DOHH2 (cell line): ENCODE measurements around the gene NCOA5.

Source experiments
- H3F3A ChIP-seq: fragments of 200-600 bp; sonication (generic), shearing (Covaris generic); 2 replicates; pipeline ENCODE4 v1.6.0; 2016; ENCODE audit warnings: antibody characterized with exemption, mild to moderate bottlenecking; ENCODE audit not compliant: control insufficient read depth, insufficient read depth
- H3K27ac ChIP-seq: fragments of 200-600 bp; sonication (generic); 2 replicates; pipeline ENCODE4 v1.5.1; 2014; ENCODE audit warnings: low read depth, mild to moderate bottlenecking, low read length, moderate library complexity
- H3K27me3 ChIP-seq: fragments of 200-600 bp; sonication (generic); 2 replicates; pipeline ENCODE4 v1.6.1; 2014; ENCODE audit warnings: mild to moderate bottlenecking, low read length, mixed read lengths; ENCODE audit not compliant: control insufficient read depth
- H3K36me3 ChIP-seq: fragments of 200-600 bp; sonication (generic); 2 replicates; pipeline ENCODE4 v1.6.1; 2014; ENCODE audit warnings: mild to moderate bottlenecking, low read length, moderate library complexity, mixed read lengths; ENCODE audit not compliant: control insufficient read depth
- H3K4me1 ChIP-seq: fragments of 200-600 bp; sonication (generic); 2 replicates; pipeline ENCODE4 v1.6.1; 2014; ENCODE audit warnings: mild to moderate bottlenecking, low read length, mixed read lengths; ENCODE audit not compliant: control insufficient read depth
- H3K4me2 ChIP-seq: fragments of 200-600 bp; sonication (generic); 2 replicates; pipeline ENCODE4 v1.6.0; 2014; ENCODE audit warnings: mild to moderate bottlenecking, low read length, moderate library complexity
- H3K4me3 ChIP-seq: fragments of 200-600 bp; sonication (generic); 2 replicates; pipeline ENCODE4 v1.5.1; 2014; ENCODE audit warnings: mild to moderate bottlenecking, low read length, mixed read lengths
- H3K79me2 ChIP-seq: fragments of 200-600 bp; sonication (generic); 2 replicates; pipeline ENCODE4 v1.6.1; 2014; ENCODE audit warnings: mild to moderate bottlenecking, low read length, mixed read lengths; ENCODE audit not compliant: control insufficient read depth
- H3K9me2 ChIP-seq: fragments of 200-600 bp; sonication (generic); replicated peaks from 2 replicates; pipeline ENCODE4 v1.6.1; 2014; ENCODE audit warnings: mild to moderate bottlenecking, low read length, mixed read lengths; ENCODE audit not compliant: control insufficient read depth
- H3K9me3 ChIP-seq: fragments of 200-600 bp; sonication (generic); 2 replicates; pipeline ENCODE4 v1.6.1; 2014; ENCODE audit warnings: antibody characterized with exemption, low read length, mixed read lengths; ENCODE audit not compliant: control insufficient read depth, insufficient read depth
- H4K20me1 ChIP-seq: fragments of 200-600 bp; sonication (generic); 2 replicates; pipeline ENCODE4 v1.6.0; 2014; ENCODE audit warnings: low read depth, mild to moderate bottlenecking, antibody characterized with exemption, low read length, moderate library complexity; ENCODE audit not compliant: control insufficient read depth, insufficient read depth
- EZH2phosphoT487 ChIP-seq: fragments of 200-600 bp; sonication (generic); IDR thresholded peaks from 2 replicates; pipeline ENCODE4 v1.6.1; 2017; ENCODE audit warnings: borderline replicate concordance, mild to moderate bottlenecking, antibody characterized with exemption, low read length, moderate library complexity, mixed read lengths
- TF ChIP-seq, protein P1 (sequence below): fragments of 200-600 bp; sonication (generic); IDR thresholded peaks from one replicate; pipeline ENCODE4 v1.5.1; 2014; ENCODE audit warnings: antibody characterized with exemption, mild to moderate bottlenecking, low read depth, low read length; ENCODE audit not compliant: poor library complexity, severe bottlenecking

The NCOA5 gene

DNA sequence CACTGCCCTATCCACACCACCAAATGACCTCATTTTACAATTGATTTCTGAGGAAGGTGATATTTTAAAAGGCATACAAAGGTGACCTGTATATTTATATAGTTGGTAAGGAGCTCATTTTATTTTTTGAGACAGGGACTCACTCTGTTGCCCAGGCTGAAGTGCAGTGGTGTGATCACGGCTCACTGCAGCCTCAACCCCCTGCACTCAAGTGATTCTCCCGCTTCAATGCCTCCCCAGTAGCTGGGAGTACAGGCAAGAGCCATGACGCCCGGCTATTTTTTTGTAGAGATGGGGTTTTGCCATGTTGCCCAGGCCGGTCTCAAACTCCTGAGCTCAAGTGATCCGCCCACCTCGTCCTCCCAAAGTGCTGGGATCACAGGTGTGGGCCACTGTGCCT lies 13.0 kb downstream of the NCOA5 start:
- Histone ChIP-seq H3K9me2 (no peaks in the 10 kb centered on the region), H3K27me3 (no peaks in the 10 kb centered on the region), H3K79me2 (peaks cover 64% of the 10 kb centered on the region), H4K20me1 (peaks cover 23% of the 10 kb centered on the region), H3K4me2 (no peak overlapping the region), H3K36me3 (peaks cover 65% of the 10 kb centered on the region), H3K4me1 (no peaks in the 10 kb centered on the region), H3K4me3 (no peak overlapping the region), H3K27ac (no peak overlapping the region), H3F3A (no peaks in the 10 kb centered on the region; the same call in 1 of the 2 replicates), H3K9me3 (no peaks in the 10 kb centered on the region)
- TF ChIP-seq, protein P1, sequence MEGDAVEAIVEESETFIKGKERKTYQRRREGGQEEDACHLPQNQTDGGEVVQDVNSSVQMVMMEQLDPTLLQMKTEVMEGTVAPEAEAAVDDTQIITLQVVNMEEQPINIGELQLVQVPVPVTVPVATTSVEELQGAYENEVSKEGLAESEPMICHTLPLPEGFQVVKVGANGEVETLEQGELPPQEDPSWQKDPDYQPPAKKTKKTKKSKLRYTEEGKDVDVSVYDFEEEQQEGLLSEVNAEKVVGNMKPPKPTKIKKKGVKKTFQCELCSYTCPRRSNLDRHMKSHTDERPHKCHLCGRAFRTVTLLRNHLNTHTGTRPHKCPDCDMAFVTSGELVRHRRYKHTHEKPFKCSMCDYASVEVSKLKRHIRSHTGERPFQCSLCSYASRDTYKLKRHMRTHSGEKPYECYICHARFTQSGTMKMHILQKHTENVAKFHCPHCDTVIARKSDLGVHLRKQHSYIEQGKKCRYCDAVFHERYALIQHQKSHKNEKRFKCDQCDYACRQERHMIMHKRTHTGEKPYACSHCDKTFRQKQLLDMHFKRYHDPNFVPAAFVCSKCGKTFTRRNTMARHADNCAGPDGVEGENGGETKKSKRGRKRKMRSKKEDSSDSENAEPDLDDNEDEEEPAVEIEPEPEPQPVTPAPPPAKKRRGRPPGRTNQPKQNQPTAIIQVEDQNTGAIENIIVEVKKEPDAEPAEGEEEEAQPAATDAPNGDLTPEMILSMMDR, result no peak
- TF ChIP-seq EZH2phosphoT487, result no peak

DNA sequence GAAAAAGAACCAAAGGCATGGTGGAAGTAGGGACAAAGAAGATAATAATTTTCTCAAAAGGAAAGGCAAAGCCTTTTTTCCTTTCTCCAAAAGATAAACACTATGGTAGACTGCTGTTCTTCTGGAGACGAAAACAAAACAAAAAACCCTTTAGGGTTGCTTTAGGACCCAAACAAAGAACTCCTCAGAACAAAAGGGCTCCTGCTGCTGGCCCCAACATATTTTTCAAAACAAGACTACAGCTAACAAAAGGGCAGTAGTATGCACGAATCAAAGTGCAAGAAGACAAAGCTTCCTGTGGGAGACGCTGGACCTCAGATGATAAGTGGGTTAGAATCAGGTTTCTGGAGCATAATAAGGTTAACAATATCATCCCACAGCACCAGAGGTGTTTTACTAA lies 15.8 kb downstream of the NCOA5 start:
- Histone ChIP-seq H3K27ac (no peak overlapping the region), H3K9me2 (no peaks in the 10 kb centered on the region), H3K27me3 (no peaks in the 10 kb centered on the region), H3K36me3 (peaks cover 66% of the 10 kb centered on the region), H3K79me2 (peaks cover 36% of the 10 kb centered on the region), H3K4me3 (no peak overlapping the region), H4K20me1 (peaks cover 14% of the 10 kb centered on the region; the same call in 1 of the 2 replicates), H3F3A (no peaks in the 10 kb centered on the region), H3K4me1 (no peaks in the 10 kb centered on the region), H3K9me3 (no peaks in the 10 kb centered on the region), H3K4me2 (no peak overlapping the region)
- TF ChIP-seq, protein P1, result no peak
- TF ChIP-seq EZH2phosphoT487, result no peak

GRCh38 chr20:46073443-46073842 lies 16.3 kb downstream of the NCOA5 start:
- Histone ChIP-seq H3K4me1 (no peaks in the 10 kb centered on the region), H3K36me3 (peaks cover 65% of the 10 kb centered on the region), H3K9me2 (no peaks in the 10 kb centered on the region), H3K79me2 (peaks cover 30% of the 10 kb centered on the region), H4K20me1 (peaks cover 14% of the 10 kb centered on the region; the same call in 1 of the 2 replicates), H3K4me3 (no peak overlapping the region), H3K27ac (no peak overlapping the region), H3F3A (no peaks in the 10 kb centered on the region), H3K27me3 (no peaks in the 10 kb centered on the region), H3K9me3 (no peaks in the 10 kb centered on the region), H3K4me2 (no peak overlapping the region)
- TF ChIP-seq, protein P1, result no peak
- TF ChIP-seq EZH2phosphoT487, result no peak

DNA sequence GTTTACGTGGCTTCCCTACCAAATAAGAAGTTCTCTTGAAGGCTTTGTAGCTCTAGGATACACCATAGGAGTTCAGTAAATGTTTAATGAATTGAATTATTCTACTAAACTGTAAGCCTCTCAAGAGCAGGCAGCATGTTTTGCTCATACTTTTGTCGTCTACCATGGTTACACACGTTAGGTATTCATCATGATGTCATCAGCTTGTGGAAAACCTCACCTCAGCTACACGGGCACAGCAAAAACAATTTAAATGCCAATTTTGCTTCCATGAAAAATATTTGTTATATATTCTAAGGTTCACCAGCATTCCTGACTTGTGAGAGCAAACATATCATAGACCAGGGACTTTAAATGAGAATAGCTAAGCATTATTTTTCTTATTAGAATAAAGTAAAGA lies 16.7 kb downstream of the NCOA5 start:
- Histone ChIP-seq H3K9me2 (no peaks in the 10 kb centered on the region), H3K27me3 (no peaks in the 10 kb centered on the region), H3K27ac (no peak overlapping the region), H3F3A (no peaks in the 10 kb centered on the region), H3K9me3 (no peaks in the 10 kb centered on the region), H3K4me3 (no peak overlapping the region), H3K4me2 (no peak overlapping the region), H3K79me2 (peaks cover 26% of the 10 kb centered on the region), H3K36me3 (peaks cover 65% of the 10 kb centered on the region), H3K4me1 (no peaks in the 10 kb centered on the region), H4K20me1 (peaks cover 14% of the 10 kb centered on the region; the same call in 1 of the 2 replicates)
- TF ChIP-seq EZH2phosphoT487, result no peak
- TF ChIP-seq, protein P1, result no peak
